ENCODE results near the gene IQSEC1.

- TF ChIP-seq CTCF (IDR thresholded peaks at IDR 0.05; ENCODE audit: poor library complexity) (no peak), EZH2phosphoT487 (IDR thresholded peaks at IDR 0.05; ENCODE audit: low read depth, severe bottlenecking, unreplicated experiment) (no peak), EZH2 (IDR thresholded peaks at IDR 0.05; ENCODE audit: borderline replicate concordance) (no peak)
These were observed 64.9 kb downstream of the IQSEC1 start for GRCh38 chr3:13008155-13008995.

Data from hepatocyte (in vitro differentiated cells).